D721Med (cell line): Measurements from ENCODE around the gene SLC24A3.

Experiments
- DNase-seq: peaks from one replicate; pipeline ENCODE4 v3.0.0; 2011; ENCODE audit warnings: low spot score; ENCODE audit not compliant: insufficient read length
- FAIRE-seq: peaks from 2 replicates; lab custom pipeline; 2011; peaks lifted over from hg19 to GRCh38; lab: Jason Lieb, UNC
- TF ChIP-seq, protein P1 (sequence below): IDR thresholded peaks from 2 replicates; pipeline ENCODE4 v1.5.1; 2012; ENCODE audit warnings: mild to moderate bottlenecking, control low read depth; ENCODE audit not compliant: insufficient read depth; ENCODE audit errors: missing control alignments

Gene SLC24A3

DNA sequence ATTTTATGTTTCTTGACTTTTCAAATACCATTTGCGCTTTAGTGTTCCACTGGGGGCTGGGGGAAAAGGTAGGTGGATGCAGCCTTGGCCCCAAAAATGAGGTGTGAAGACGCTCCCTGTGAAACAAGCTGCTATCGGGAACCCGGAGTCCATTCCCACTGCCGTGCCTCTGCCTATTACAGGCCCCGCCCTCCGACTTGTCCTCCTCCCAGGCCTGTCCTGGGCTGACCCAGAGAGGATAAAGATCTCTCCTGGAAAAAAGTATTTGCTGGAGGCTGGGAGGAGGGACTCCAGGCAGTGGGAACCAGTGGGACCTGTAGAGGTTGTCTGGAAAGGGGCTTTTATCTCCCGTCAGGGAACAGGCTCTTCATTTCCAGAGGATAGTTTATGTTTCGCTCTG, 215.0 kb downstream of the SLC24A3 start:
- FAIRE-seq (no peak), DNase-seq (no peak)
- TF ChIP-seq, protein P1, sequence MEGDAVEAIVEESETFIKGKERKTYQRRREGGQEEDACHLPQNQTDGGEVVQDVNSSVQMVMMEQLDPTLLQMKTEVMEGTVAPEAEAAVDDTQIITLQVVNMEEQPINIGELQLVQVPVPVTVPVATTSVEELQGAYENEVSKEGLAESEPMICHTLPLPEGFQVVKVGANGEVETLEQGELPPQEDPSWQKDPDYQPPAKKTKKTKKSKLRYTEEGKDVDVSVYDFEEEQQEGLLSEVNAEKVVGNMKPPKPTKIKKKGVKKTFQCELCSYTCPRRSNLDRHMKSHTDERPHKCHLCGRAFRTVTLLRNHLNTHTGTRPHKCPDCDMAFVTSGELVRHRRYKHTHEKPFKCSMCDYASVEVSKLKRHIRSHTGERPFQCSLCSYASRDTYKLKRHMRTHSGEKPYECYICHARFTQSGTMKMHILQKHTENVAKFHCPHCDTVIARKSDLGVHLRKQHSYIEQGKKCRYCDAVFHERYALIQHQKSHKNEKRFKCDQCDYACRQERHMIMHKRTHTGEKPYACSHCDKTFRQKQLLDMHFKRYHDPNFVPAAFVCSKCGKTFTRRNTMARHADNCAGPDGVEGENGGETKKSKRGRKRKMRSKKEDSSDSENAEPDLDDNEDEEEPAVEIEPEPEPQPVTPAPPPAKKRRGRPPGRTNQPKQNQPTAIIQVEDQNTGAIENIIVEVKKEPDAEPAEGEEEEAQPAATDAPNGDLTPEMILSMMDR: no peak

DNA sequence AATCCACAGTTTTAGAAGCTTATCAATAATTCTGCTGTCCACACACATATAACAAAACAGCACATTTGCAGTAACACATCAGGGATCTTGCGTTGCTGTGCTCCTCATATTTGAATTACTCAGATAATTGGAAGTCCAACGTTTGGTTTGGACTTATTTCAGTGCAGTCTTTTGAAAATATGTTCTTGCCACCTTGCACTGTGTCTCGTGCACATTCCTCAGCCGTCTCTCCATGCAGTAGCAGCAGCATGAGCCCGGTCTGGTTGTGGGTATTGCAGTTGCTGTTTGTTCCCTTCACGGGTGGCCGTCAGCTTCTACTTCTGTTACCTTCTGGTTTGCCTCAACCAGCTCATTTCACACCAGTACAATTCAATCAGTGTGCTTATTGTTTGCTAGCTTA, 215.5 kb downstream of the SLC24A3 start:
- FAIRE-seq: no peak

DNA sequence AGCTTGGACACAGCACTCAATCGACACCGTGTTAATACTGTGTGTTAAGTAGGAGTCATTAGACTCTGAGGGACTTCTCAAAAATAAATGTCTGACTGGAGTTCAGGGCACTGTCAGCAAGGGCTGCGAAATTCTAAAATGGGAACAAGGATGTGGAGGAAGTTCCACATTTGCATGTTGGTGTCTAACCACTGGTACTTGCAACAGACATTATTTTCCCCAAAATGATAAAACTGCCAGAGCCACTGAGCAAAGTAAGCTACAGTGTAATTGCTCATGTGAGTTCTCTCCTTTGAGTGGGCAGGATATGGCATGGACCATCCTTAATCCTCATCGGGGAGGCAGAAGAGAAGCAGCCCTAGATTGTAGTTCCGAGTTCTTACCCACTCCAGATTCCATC, 215.9 kb downstream of the SLC24A3 start:
- no peak for FAIRE-seq
- no peak for DNase-seq
- TF ChIP-seq, protein P1: no peak

More for the DNA sequence above, 215.5 kb downstream of the SLC24A3 start:
- TF ChIP-seq, protein P1: no peak
- DNase-seq: no peak

DNA sequence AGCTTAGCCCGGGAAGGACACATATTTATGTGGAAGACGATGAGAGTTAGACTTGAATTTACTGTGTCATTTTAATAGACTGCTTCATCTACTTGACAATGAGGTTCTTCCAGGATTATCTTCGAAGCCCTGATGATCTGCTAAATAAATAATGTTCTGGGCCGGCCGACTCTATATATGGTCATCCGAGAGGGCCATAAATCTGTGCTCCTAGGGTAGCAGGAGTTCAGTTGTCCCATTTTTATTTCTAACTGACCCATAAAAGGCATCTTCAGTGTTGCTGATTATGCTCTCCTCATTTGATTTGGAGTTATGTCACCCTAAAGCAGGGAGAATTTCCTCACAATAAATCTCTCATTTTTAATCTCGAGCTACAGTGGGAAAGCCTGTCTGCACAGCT, 217.1 kb downstream of the SLC24A3 start:
- DNase-seq (no peak), FAIRE-seq (no peak)
- TF ChIP-seq, protein P1: no peak

DNA sequence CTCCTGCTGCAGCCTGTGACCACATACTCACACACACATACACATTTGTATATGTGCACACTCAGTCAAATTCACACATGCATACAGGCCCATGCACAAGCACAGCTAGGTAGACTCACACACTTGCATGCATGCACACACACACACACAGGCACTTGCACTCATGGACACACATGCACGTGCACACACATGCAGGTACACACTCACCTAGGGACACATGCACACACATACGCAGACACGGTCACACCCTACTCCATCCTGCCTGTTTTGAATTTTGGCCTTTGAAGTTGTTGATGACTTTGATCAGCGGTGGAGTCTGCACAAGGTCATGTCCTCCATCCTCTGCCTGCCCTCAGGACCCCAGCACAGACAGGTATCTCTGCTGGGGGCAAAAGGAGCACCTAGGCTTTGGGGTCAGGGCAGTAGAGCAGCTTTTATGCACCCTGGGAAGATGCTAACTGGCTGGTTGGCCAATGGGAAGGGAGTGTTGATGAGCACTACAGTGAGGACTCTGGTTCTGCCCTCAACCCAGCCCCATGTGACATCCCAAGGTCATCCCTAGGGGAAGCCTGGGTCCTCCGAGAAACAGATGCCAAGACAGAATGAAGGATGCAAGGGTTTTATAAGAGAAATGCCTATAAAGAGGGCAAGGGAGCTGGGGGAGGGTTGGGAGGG, 218.3 kb downstream of the SLC24A3 start:
- TF ChIP-seq, protein P1: no peak
- FAIRE-seq: no peak
- no peak for DNase-seq

DNA sequence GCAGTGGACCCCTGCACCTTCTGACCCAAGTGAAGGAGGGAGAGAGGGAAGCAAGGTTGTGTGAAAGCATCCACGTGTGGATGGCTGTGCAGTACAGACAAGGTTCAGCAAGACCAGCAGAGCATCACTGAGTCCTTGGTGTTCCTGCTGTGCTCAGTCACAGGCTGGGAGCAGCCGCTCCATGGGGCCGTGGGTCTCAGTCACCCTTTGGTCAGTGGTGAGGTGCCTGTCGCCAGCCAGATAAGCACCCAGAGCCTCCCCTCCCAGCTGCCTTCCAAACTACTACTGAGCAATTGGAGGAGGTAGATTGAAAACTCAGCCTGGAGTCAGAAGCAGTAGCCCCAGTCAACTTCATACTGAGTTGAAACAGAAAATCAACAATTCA, 218.9 kb downstream of the SLC24A3 start:
- TF ChIP-seq, protein P1: no peak
- no peak for DNase-seq
- no peak for FAIRE-seq

DNA sequence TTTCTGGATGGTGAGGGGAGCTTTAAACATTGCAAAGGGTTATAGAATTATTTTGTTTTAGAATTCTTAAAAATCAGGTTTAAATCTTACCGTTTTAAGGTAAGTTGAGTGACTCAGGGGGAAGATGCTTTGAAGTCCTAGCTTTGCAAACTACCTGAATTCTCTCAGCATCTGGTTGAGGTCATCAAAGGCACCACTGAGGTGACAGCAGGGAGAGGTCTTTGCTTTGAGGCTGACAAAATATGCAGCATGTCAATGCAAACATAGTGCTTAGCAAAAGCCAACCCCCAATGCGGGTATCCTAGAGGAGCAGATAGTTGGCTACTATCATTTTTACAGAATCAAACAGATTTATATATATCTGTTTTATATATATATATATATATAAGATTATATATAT, 219.5 kb downstream of the SLC24A3 start:
- TF ChIP-seq, protein P1: no peak
- no peak for DNase-seq
- FAIRE-seq: no peak
